GM21526 (cell line): Measurements from ENCODE around the gene PTRH1.
"Not testable (repeated sequence)": the region's sequence is repeated elsewhere in the genome, so short reads cannot be mapped to it uniquely, and the experiment has no call there.

Source experiments
- ATAC-seq: cut with Tn5 transposase; IDR thresholded peaks from one replicate; pipeline ENCODE4 v1.9.1; 2021; ENCODE audit warnings: moderate library complexity; ENCODE audit not compliant: unreplicated experiment, low FRiP score

The PTRH1 gene

DNA sequence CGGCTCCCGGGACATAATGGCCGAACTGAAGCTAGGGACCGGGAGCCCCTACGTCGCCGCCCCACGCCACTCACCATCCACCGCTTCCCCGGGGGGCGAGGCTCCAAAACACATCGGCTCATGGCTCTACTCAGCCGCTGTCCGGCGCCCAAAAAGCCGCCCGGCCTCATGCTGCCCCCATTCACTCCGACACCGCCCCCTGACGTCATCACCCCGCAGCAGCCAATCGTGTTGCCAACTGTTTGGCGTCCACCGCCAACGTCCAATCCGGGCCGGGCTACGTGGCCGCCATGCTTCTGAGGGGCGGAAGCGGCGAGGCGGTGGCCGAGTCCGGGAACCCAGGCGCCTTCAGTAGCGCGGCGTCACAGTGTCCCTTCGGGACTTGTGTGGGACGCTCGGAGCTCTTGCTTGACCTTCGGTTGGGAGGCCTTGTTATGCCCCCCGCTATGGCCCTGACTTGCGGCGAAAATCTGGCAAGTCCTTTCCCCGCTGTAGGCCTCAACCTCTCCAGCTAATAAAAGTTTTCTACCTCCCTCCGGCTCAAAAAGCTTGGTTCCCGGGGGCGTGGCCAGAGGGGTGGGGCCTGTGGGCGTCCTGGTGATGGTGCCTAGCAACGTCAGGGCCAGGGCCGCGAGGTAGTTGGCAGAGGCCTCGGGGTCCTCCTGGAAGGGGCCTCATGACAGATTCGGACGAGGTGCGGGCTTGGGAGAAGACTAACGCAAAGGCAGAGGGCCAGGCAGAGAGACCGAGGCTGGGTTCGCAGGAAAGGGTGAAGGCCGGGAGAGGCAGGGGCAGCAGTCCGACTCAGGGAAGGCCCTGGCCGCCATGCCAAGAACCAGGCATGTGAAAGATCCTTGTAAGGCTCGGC is at the start of gene PTRH1, which contains the start of gene TTC16:
PTRH1 (minus strand) TSS at position 194 of the 868 bp plus-strand sequence; CDS start at position 170, 24 bp downstream.
TTC16 (plus strand) TSS at position 610 of the 868 bp plus-strand sequence; CDS start at position 677, 67 bp downstream.
- peak; percentile 83 for ATAC-seq

DNA sequence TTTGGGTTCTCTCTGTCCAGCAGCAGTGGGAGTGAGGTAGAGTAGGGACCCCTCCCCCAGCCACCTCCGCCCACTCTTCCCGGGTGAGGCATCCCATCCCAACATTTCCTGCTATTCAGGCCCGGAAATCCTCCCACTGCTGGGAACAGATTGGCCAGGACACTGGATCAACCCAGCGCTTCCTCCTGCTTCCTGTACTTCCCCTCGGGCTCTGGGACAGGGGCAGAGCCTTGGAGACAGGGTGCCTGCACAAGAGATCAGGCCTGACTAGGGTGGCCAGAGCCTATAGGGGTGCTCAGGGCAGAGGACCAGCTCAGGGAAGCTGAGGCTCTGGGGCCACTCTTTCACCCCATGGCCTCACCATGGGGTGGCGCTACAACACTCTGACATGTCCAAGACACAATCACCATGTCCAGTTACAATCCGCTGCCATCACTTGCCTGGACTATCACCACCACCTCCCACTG is 48.5 kb upstream of the PTRH1 start:
- ATAC-seq = no peak

DNA sequence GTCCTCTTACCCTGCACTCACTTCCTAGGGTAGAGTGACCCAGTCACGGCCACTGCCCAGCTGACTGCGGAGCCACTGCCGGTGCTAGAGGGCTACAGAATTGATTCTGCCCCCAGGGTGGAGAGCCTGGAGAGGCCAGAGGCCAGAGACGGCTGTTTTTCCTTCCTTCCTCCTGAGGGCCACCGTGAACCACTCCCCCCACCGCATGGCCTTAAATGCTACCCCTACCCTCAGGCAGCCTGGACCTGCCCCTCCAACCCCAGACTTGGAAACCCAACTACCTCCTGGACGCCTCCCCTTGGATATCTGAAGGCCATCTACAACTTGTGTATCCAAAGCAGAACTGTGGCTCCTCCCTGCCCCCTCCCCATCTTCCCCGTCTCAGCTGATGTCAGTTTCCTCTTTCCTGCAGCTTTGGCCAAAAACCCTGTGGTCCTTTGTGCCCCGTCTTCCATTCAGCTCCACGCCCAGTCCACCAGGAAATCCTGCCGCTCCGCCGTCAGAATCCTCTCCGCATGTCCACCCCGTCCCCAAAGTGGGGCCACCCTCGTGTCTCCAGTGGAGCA is 46.7 kb upstream of the PTRH1 start:
- ATAC-seq = no peak

DNA sequence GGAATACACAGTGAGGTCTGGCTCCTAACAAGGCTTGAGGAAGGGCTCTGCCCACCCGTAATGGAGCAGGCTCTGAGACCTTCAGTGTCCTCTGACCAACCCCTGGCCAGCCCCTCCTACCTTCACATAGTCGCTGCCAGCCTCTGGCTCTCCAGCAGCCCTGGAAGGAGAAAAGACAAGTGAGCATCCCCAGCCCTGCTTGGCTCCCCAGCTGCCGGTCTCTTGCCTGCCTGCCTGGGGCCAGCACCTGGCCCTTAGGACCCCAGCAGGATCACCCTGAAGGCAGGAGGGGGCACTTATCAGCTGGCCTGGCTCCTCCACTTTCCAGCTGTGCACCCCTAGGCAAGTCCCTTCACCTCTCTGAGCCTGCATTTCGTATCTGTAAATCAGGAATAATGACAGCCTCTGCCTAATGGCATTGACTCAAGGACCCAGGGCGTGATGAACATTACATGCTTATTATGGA is 46.1 kb upstream of the PTRH1 start:
- ATAC-seq = no peak

DNA sequence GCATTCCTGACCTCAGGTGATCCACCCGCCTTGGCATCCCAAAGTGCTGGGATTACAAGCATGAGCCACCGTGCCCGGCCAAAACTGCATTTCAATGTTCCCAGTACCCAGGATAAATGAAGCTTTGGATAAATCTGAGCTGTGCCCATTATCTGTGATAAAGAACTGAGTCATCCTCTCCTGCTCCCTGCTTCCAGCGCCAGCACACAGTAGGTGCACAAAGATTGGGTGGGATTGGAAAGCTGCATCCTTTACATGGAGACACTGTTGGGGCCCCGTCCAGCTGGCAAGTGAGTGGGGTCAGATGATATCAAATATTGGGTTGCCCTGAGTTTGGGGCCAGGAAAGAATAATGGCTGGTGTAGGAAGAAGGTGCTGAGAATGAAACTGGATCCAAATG is 45.6 kb upstream of the PTRH1 start:
- ATAC-seq = no peak

GRCh38 chr9:127758843-127759242 is 43.4 kb upstream of the PTRH1 start:
- ATAC-seq = no peak

DNA sequence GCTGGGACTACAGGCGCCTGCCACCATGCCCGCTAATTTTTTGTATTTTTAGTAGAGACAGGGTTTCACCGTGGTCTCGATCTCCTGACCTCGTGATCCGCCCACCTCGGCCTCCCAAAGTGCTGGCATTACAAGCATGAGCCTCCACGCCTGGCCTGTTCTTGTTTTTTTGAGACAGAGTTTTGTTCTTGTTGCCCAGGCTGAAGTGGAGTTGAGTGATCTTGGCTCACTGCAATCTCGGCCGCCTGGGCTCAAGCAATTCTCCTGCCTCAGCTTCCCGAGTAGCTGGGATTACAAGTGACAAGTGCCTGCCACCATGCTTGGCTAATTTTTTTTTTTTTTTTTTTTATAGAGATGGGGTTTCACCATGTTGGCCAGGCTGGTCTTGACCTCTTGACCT is 41.3 kb upstream of the PTRH1 start:
- not testable (repeated sequence) for ATAC-seq

GRCh38 chr9:127756233-127756632 is 40.8 kb upstream of the PTRH1 start:
- ATAC-seq = no peak

DNA sequence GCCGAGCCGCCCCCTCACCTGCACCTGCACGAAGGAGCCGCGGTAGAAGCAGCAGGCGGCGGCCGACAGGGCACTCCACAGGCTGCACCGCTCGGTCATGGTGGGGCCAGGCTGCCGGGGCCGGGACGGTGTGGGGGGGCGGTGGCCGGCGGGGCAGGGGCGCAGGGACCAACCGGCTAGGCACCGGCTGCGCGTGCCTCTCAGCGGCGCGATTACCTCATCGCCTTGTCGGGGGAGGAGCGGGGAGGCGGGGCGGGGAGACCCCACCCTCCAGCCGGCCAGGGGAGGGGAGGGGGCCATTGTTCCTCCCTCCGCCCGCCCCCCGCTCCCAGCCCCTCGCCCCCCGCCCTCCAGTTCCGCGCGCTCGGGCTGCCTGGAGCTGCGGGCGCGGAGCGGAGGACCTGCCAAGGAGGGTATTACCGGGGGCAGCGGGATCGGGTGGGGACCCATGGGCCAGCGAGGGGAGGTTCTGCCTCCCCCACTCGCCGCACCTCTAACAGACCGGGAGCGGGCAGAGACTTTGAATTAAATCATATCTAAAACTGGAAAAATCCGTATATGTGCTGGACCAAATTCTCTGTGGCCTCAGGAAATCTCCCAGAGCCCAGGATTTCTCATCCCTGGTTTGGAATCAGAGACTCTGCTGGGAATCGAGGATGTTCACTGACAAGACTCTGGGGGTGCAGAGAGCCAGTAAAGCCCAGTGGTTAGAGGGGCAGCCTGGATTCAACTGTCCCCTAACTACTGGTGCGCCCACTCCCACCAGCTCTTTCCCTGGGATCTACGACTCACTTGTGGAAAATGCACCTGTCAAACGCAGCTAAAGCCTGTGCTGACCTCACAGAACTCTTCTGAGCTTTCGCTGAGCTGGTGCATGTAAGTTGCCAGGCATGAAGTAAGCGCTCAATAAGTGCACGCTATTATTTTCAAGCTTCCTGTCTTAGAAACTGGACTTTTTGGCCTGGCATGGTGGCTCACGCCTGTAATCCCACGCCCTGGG is 39.9 kb upstream of the PTRH1 start:
- no peak for ATAC-seq

DNA sequence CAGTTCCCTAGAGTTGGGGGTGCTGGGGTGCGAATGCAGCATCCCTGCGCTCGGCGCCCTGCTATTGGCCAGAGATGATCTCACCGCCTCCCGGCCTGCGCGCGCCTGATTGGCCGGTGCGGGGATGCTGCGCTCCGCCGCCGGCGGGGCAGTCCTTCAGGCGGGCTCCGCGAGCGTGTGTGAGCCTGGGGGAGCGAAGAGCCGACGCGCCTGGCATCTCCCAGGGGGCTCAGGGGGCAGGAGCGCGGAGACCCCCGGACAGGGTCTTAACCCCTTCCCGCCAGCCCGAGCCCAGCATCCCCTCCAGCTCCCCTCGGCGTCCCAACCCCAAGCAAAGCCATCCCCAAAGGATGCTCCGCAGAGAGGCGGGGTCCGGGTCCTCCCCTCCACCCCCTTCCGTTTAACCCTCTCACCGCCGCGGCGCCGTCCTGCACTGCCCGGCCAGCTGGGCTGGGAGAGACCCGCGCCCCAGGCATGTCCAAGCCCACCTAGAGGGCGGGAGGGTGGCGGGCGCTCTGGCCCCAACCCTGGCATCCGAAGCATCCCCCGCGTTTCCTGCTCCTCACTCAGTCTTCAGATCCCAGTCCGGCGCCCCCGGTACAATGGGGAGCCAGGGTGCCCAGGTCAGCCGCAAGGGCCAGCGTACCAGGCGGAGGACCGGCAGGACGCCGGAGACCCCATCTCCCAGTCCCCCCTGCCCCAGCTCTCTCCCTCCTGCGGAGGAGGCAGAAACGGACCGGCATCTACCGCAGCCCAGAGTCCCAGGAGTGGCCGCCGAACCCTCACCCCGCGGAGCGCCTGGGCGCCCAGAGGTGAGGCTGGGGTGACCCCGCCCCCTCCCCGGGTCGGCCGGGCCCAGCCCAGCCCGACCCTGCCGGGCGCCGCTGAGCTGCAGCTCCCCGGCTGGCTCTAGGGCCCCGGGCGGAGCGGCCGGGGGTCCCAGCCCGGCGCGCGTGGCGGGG is 38.9 kb upstream of the PTRH1 start:
- no peak for ATAC-seq

GRCh38 chr9:127753622-127754021 is 38.2 kb upstream of the PTRH1 start:
- ATAC-seq = no peak

GRCh38 chr9:127753148-127753547 is 37.7 kb upstream of the PTRH1 start:
- ATAC-seq = no peak

DNA sequence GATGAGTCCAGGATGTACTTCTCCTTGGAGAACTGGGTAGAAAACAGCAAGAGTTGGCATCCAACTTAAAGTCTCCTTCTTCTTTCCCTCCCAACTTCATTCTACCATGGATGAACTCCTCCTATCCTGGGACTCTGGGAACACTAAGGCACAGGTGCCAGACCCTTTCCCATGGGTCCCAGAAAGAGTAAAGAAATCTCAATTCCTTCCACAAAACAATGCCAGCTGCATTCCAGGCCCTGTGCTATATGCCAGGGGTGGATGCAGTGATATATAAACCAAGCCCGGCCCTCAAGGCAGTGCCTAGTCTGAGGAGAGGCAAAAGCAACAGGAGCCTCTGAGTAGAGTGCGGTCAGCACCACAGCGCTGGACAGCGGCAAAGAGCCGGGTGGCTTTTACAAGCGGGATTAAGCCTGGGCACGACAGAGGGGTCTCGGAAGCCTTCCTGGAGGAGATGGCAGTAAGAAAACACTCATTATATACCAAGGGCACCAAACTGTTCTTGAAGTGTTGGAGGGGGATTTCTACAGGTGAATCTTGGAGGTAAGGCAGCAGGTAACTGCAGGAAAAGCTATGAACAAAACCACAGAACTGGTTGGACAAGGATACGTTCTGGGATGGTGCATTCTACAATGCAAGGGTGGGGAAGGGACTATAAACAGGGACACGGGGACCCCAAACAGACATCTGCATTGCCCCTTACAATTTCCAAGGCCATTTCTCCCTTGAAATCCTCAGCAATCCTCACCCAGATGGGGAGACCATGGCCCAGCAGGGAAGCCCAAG is 36.0 kb upstream of the PTRH1 start:
- ATAC-seq = no peak

GRCh38 chr9:127749090-127749787 is 33.8 kb upstream of the PTRH1 start:
- no peak for ATAC-seq

GRCh38 chr9:127746959-127747569 is 31.6 kb upstream of the PTRH1 start:
- ATAC-seq = no peak

- no peak for ATAC-seq
Measured at GRCh38 chr9:127744398-127745110, 29.1 kb upstream of the PTRH1 start.
